ENCODE measurements around the gene AP4E1.
"Not testable (repeated sequence)": the region's sequence is repeated elsewhere in the genome, so short reads cannot be mapped to it uniquely, and the experiment has no call there.

Gene AP4E1

GRCh38 chr15:50993598-50993997 is 85.1 kb downstream of the AP4E1 start:
- H3K36me3 ChIP-seq (ENCODE audit: insufficient read depth, low read length), result peaks cover 4% of the 10 kb centered on the region; the same call in 1 of the 2 replicates
- H3K9ac ChIP-seq (ENCODE audit: low read depth, low read length), result no peak overlapping the region
- no peaks in the 10 kb centered on the region for H3K9me3 ChIP-seq (ENCODE audit: control insufficient read depth, insufficient read depth, low read length)

DNA sequence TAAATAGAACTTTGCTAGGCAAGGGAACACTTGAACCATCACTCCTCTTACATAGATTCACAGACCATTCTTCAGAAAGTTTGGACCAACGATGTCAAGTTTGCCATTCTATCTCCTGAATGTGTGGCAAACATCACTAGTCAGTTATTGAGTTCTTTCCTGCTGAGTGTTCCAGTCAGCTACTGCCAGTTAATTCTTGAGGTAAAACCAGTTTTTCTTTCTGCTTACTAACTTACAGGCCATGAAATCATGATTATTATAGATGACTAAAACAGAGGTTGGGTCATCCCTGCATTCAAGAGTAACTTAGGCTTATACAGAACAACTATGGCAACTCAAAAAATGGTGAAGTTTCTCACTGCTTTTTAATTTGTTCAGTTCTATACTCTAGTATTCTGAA is 88.2 kb downstream of the AP4E1 start:
- H3K4me1 ChIP-seq (ENCODE audit: insufficient read depth, low read length), result no peaks in the 10 kb centered on the region
- peaks cover 4% of the 10 kb centered on the region; the same call in 1 of the 2 replicates for H3K36me3 ChIP-seq (ENCODE audit: insufficient read depth, low read length)
- H3K9me3 ChIP-seq (ENCODE audit: control insufficient read depth, insufficient read depth, low read length), result no peaks in the 10 kb centered on the region
- H3K9ac ChIP-seq (ENCODE audit: low read depth, low read length), result no peak overlapping the region

More at GRCh38 chr15:50993598-50993997, 85.1 kb downstream of the AP4E1 start:
- no peaks in the 10 kb centered on the region for H3K4me1 ChIP-seq (ENCODE audit: insufficient read depth, low read length)

GRCh38 chr15:50997371-50998051 is 89.0 kb downstream of the AP4E1 start:
- Histone ChIP-seq H3K9ac (ENCODE audit: low read depth, low read length) (no peak overlapping the region), H3K4me1 (ENCODE audit: insufficient read depth, low read length) (no peaks in the 10 kb centered on the region), H3K36me3 (ENCODE audit: insufficient read depth, low read length) (peaks cover 4% of the 10 kb centered on the region; the same call in 1 of the 2 replicates), H3K9me3 (ENCODE audit: control insufficient read depth, insufficient read depth, low read length) (no peaks in the 10 kb centered on the region)

- Histone ChIP-seq H3K36me3 (ENCODE audit: insufficient read depth, low read length) (no peaks in the 10 kb centered on the region; the same call in none of the 2 replicates), H3K9ac (ENCODE audit: low read depth, low read length) (no peak overlapping the region), H3K9me3 (ENCODE audit: control insufficient read depth, insufficient read depth, low read length) (no peaks in the 10 kb centered on the region), H3K4me1 (ENCODE audit: insufficient read depth, low read length) (peaks cover 5% of the 10 kb centered on the region; the same call in 1 of the 2 replicates)
Measured at GRCh38 chr15:51004103-51004551, 95.6 kb downstream of the AP4E1 start.

GRCh38 chr15:51006336-51006985 is 98.0 kb downstream of the AP4E1 start:
- H3K4me1 ChIP-seq (ENCODE audit: insufficient read depth, low read length), result peaks cover 5% of the 10 kb centered on the region; the same call in 1 of the 2 replicates
- no peaks in the 10 kb centered on the region for H3K9me3 ChIP-seq (ENCODE audit: control insufficient read depth, insufficient read depth, low read length)
- H3K9ac ChIP-seq (ENCODE audit: low read depth, low read length), result no peak overlapping the region
- no peaks in the 10 kb centered on the region; the same call in none of the 2 replicates for H3K36me3 ChIP-seq (ENCODE audit: insufficient read depth, low read length)

DNA sequence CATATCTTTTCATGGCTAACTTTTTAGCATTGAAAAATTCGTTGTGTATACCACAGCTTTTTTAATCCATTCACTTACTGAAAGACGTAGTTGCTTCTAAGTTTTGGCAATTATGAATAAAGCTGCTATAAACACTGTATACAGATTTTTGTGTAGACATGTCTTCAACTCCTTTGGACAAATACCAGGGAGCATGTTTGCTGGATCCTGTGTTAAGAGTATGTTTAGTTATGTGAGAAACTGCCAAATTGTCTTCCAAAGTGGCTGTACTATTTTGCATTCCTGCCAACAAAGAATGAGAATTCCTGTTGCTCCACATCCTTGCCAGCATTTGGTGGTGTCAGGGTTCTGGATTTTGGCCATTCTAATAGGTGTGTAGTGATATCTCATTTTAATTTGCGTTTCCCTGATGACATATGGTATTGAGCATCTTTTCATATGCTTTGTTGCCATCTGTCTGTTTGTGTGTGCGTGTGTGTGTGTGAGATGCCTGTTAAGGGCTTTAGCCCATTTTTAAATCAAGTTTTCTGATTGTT is 98.7 kb downstream of the AP4E1 start:
- peaks cover 5% of the 10 kb centered on the region; the same call in 1 of the 2 replicates for H3K4me1 ChIP-seq (ENCODE audit: insufficient read depth, low read length)
- no peaks in the 10 kb centered on the region for H3K9me3 ChIP-seq (ENCODE audit: control insufficient read depth, insufficient read depth, low read length)
- no peaks in the 10 kb centered on the region; the same call in none of the 2 replicates for H3K36me3 ChIP-seq (ENCODE audit: insufficient read depth, low read length)
- no peak overlapping the region for H3K9ac ChIP-seq (ENCODE audit: low read depth, low read length)

DNA sequence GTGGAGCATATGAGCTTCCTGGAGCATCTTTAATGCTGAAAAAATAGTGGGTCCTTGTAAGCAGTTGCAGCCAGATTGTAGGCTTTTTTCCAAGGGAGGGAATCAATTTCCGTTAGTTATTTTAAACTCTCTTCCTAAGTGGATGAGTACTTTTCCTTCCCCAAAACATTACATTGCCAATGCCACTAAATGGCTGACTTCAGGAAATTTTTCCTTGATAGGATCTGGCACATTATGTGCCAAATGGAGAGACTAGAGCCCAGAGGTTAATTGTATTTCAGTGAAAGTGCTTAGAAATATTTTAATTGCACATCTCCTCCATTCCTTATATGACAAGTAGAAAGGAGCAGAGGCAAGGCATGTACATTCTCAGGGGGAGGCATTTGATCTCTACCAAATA is 102.7 kb downstream of the AP4E1 start:
- H3K4me1 ChIP-seq (ENCODE audit: insufficient read depth, low read length), result no peaks in the 10 kb centered on the region
- H3K9me3 ChIP-seq (ENCODE audit: control insufficient read depth, insufficient read depth, low read length), result no peaks in the 10 kb centered on the region
- no peaks in the 10 kb centered on the region; the same call in 1 of the 2 replicates for H3K36me3 ChIP-seq (ENCODE audit: insufficient read depth, low read length)
- no peak overlapping the region for H3K9ac ChIP-seq (ENCODE audit: low read depth, low read length)

DNA sequence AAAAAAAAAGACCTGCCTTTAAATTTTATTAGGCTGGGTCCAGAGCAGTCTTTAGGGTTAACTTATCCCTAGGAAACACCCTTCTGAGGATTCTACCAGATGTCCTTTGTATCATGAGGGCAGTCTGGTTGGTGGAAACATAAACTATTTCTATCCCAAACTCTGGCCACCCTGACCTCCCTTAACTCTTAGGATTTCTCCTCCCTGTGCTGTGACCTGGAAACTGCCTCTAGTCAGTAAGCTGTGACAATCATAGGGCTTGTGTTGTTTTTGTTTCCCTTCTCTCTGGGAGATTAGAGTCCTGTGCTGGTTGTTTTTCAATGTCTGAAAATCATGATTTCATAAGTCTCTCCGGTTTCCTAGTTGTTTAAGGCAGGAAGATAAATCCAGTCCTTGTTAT is 108.1 kb downstream of the AP4E1 start:
- no peaks in the 10 kb centered on the region for H3K4me1 ChIP-seq (ENCODE audit: insufficient read depth, low read length)
- no peaks in the 10 kb centered on the region for H3K9me3 ChIP-seq (ENCODE audit: control insufficient read depth, insufficient read depth, low read length)
- H3K9ac ChIP-seq (ENCODE audit: low read depth, low read length), result no peak overlapping the region
- H3K36me3 ChIP-seq (ENCODE audit: insufficient read depth, low read length), result no peaks in the 10 kb centered on the region

- 0 out of 2 replicates have a peak, but pooled peaks cover 3% of the 10 kb centered on the region for H3K9me3 ChIP-seq (ENCODE audit: control insufficient read depth, insufficient read depth, low read length)
Measured at GRCh38 chr15:51022206-51022605, 113.7 kb downstream of the AP4E1 start.

GRCh38 chr15:51023499-51023898 is 115.0 kb downstream of the AP4E1 start:
- Histone ChIP-seq H3K9ac (ENCODE audit: low read depth, low read length) (no peak overlapping the region), H3K4me1 (ENCODE audit: insufficient read depth, low read length) (no peaks in the 10 kb centered on the region), H3K9me3 (ENCODE audit: control insufficient read depth, insufficient read depth, low read length) (0 out of 2 replicates have a peak, but pooled peaks cover 3% of the 10 kb centered on the region), H3K36me3 (ENCODE audit: insufficient read depth, low read length) (no peaks in the 10 kb centered on the region)

More at GRCh38 chr15:51022206-51022605, 113.7 kb downstream of the AP4E1 start:
- Histone ChIP-seq H3K4me1 (ENCODE audit: insufficient read depth, low read length) (no peaks in the 10 kb centered on the region), H3K9ac (ENCODE audit: low read depth, low read length) (no peak overlapping the region), H3K36me3 (ENCODE audit: insufficient read depth, low read length) (no peaks in the 10 kb centered on the region)

DNA sequence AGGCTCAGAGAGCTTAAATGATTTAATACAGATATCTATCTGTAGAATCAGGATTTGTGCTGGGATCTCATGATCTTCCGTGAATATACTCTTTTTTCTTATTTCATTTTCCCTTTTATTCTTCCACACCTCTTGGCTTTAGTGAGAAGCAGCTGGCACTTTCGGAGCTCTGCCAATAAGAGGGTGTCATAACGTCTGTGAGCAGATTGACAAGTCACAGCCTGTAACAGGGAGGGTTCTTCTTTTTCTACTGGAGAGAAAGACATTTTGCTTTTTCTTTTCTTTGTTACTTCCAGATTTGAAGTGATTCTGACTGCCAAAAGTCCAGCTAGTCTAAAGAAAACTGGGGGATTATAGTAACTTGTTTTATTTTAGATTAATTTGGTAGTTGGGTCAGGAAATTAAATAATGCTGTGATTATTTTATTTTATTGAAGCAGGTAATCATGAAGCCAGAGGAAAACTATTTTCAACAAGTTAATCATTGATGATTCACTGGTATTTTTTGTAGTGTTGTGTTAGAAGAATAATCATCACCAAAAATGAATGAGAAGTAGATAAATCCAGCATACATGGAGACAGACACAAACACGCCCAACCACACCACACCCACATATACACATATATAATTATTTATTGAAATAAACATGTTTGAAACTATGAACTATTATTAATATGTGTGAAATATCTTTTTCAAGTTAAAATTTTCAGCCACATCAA is 116.4 kb downstream of the AP4E1 start:
- Histone ChIP-seq H3K9ac (ENCODE audit: low read depth, low read length) (no peak overlapping the region), H3K9me3 (ENCODE audit: control insufficient read depth, insufficient read depth, low read length) (0 out of 2 replicates have a peak, but pooled peaks cover 3% of the 10 kb centered on the region)

DNA sequence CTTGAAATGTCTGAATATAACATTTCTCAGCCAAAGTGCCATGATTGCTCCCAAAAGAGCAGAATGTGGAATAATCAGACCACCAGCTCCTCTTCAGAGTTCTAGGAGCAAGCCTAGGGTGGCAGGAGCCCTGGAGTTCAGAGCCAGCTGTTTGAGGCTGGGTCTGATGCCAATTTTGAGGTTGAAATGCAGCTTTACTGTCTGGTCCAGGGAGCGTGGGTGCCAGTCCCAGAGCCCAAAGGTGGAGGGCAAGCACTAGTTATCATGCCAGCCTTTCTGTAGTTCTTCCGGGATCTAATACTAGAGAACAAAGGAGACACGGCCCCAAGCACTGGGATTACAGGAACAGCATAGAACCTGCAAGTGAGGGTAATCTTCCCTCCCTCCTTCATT is 117.0 kb downstream of the AP4E1 start:
- Histone ChIP-seq H3K9me3 (ENCODE audit: control insufficient read depth, insufficient read depth, low read length) (0 out of 2 replicates have a peak, but pooled peaks cover 3% of the 10 kb centered on the region), H3K9ac (ENCODE audit: low read depth, low read length) (no peak overlapping the region), H3K4me1 (ENCODE audit: insufficient read depth, low read length) (no peaks in the 10 kb centered on the region), H3K36me3 (ENCODE audit: insufficient read depth, low read length) (no peaks in the 10 kb centered on the region)

More for the DNA sequence above, 116.4 kb downstream of the AP4E1 start:
- H3K36me3 ChIP-seq (ENCODE audit: insufficient read depth, low read length), result no peaks in the 10 kb centered on the region
- H3K4me1 ChIP-seq (ENCODE audit: insufficient read depth, low read length), result no peaks in the 10 kb centered on the region

- no peaks in the 10 kb centered on the region for H3K4me1 ChIP-seq (ENCODE audit: insufficient read depth, low read length)
- H3K9me3 ChIP-seq (ENCODE audit: control insufficient read depth, insufficient read depth, low read length), result no peaks in the 10 kb centered on the region
- H3K36me3 ChIP-seq (ENCODE audit: insufficient read depth, low read length), result no peaks in the 10 kb centered on the region
- H3K9ac ChIP-seq (ENCODE audit: low read depth, low read length), result no peak overlapping the region
Measured at GRCh38 chr15:51030649-51031316, 122.3 kb downstream of the AP4E1 start.

GRCh38 chr15:51037474-51037873 is 129.0 kb downstream of the AP4E1 start:
- H3K9me3 ChIP-seq (ENCODE audit: control insufficient read depth, insufficient read depth, low read length); H3K36me3 ChIP-seq (ENCODE audit: insufficient read depth, low read length); H3K4me1 ChIP-seq (ENCODE audit: insufficient read depth, low read length): not testable (repeated sequence)
- H3K9ac ChIP-seq (ENCODE audit: low read depth, low read length), result peak overlapping the region; percentile 85
